ENCODE results near the gene PHC3. TPM values are rescaled to one million over a fixed set of nuclear protein-coding genes. Genes with fewer than 3 reads are reported as not detected.
A peak's percentile ranks its signal among the peaks of the same experiment; 100 is the strongest.

Gene PHC3
- total and polyA plus RNA-seq, 8 donors: 4.7 to 253 (median 92.5) TPM

DNA sequence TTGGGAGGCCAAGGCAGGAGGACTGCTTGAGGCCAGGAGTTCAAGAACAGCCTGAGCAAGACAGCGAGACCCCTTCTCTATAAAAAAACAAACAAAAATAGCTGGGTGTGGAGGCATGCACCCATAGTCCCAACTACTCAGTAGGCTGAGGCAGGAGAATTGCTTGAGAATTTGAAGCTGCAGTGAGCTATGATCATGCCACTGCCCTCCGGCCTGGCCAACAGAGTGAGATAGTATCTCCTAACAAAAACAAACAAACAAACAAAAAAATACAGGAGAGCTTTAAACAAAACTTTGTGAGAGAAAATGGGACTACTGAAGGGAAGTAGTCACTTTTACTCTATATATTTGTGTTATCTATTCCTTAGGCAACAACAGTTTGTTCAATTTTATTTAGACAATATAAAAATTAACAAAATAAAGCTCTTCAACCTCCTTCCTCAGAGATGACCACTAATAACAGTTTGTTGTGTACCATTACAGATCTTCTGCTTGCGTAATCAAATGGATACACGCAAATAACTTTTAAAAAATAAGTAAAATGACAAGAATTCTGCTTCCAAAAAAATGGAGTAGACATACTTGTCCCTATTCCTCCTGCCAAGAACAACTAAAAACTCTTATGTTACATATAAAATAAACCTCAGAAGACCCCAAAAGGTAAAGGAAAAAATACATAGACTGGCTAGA lies 17.4 kb downstream of the PHC3 start:
- WGBS, 5 donors: 80 to 95% (median 91%) methylated on average over 4 of the region's 4 CpGs
- intact Hi-C loops (cut with DNase I; ENCODE audit: low total_unique reads): no loop called here
- TF ChIP-seq POLR2A (IDR thresholded peaks at IDR 0.05): no peak
- TF ChIP-seq EP300 (IDR thresholded peaks at IDR 0.05): no peak
- TF ChIP-seq POLR2AphosphoS5 (IDR thresholded peaks at IDR 0.05): no peak
- TF ChIP-seq, protein P1, sequence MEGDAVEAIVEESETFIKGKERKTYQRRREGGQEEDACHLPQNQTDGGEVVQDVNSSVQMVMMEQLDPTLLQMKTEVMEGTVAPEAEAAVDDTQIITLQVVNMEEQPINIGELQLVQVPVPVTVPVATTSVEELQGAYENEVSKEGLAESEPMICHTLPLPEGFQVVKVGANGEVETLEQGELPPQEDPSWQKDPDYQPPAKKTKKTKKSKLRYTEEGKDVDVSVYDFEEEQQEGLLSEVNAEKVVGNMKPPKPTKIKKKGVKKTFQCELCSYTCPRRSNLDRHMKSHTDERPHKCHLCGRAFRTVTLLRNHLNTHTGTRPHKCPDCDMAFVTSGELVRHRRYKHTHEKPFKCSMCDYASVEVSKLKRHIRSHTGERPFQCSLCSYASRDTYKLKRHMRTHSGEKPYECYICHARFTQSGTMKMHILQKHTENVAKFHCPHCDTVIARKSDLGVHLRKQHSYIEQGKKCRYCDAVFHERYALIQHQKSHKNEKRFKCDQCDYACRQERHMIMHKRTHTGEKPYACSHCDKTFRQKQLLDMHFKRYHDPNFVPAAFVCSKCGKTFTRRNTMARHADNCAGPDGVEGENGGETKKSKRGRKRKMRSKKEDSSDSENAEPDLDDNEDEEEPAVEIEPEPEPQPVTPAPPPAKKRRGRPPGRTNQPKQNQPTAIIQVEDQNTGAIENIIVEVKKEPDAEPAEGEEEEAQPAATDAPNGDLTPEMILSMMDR (IDR thresholded peaks at IDR 0.05): no peak
- H3K9me3 ChIP-seq: no peaks in the 10 kb centered on the region
- H3K4me1 ChIP-seq: peaks cover 16 to 44% (median 31%) of the 10 kb centered on the region in 4 donors
- DNase-seq: no peak
- H3K27me3 ChIP-seq: no peaks in the 10 kb centered on the region
- peak overlapping the region in 1 of 5 donors; percentile 20 for H3K27ac ChIP-seq
- no peak overlapping the region for H3K4me3 ChIP-seq
- H3K36me3 ChIP-seq: peaks cover 12 to 85% (median 79%) of the 10 kb centered on the region in 4 donors

DNA sequence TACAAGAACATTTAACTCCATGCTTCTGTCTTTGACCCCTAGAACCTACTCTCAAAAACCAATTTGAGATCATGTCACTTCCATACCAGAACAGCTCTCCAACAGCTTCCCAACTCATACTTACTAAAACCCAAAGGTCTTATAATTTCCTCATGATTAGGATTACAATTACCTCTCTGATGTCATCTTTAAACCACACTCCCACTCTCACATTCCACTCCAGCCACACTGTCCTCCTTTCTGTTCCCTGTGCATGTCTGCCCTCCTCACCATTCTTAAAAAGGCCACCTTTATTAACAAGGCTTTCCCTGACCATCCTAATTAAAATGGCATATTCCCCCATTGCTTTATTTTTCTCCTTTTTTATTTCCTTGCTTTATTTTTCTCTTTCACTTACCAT lies 18.9 kb downstream of the PHC3 start:
- H3K27me3 ChIP-seq: no peaks in the 10 kb centered on the region
- DNase-seq: no peak
- H3K4me1 ChIP-seq: peaks cover 16 to 44% (median 33%) of the 10 kb centered on the region in 4 donors
- TF ChIP-seq POLR2A (IDR thresholded peaks at IDR 0.05): no peak
- no peak for TF ChIP-seq POLR2AphosphoS5 (IDR thresholded peaks at IDR 0.05)
- no peak for TF ChIP-seq EP300 (IDR thresholded peaks at IDR 0.05)
- TF ChIP-seq, protein P1 (IDR thresholded peaks at IDR 0.05): no peak
- no peak overlapping the region for H3K27ac ChIP-seq
- no peak overlapping the region for H3K4me3 ChIP-seq
- intact Hi-C loops (cut with DNase I; ENCODE audit: low total_unique reads): no loop called here
- H3K36me3 ChIP-seq: peaks cover 9 to 76% (median 73%) of the 10 kb centered on the region in 4 donors
- no peaks in the 10 kb centered on the region for H3K9me3 ChIP-seq

DNA sequence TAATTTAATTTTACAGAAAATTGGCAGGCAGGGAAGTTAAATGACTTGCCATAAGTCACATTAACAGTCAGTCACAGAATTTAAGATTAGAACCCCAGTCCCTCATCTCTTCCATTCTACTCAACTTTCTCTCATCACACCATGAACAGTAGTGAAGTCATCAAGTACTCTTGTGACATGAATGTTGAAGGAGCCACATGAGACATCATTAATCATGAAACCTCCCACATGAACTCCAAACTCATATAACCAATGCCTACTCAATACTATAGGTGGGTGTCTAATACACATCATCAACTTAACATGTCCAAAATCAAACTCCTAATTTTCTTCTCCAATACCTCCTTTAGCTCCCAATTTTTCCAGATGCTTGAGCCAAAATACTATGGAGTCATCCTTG lies 19.5 kb downstream of the PHC3 start:
- H3K36me3 ChIP-seq: peaks cover 5 to 70% (median 67%) of the 10 kb centered on the region in 4 donors
- H3K9me3 ChIP-seq: no peaks in the 10 kb centered on the region
- no peak for DNase-seq
- no peaks in the 10 kb centered on the region for H3K27me3 ChIP-seq
- H3K4me3 ChIP-seq: no peak overlapping the region
- peaks cover 16 to 49% (median 35%) of the 10 kb centered on the region in 4 donors for H3K4me1 ChIP-seq
- intact Hi-C loops (cut with DNase I; ENCODE audit: low total_unique reads): no loop called here
- no peak overlapping the region for H3K27ac ChIP-seq
- TF ChIP-seq POLR2A (IDR thresholded peaks at IDR 0.05) (no peak), POLR2AphosphoS5 (IDR thresholded peaks at IDR 0.05) (no peak)

DNA sequence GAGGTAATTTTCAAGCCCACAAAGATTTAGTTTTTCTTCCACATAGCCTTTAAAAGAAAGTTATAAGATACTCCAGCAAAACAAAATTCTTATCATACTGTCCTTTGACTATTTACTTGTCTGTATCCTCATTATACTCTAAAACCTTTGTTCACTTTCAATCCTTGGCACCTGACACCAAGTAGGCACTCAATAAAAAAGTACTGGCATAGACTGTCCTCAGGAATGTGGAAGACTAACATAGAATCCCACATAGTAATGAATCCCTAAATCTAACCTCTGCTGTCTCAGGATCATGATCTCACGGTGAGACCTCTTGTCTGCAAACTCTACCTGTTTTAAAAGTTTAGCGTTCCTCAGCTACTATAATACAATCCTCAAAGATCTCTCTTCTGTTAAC lies 21.6 kb downstream of the PHC3 start:
- TF ChIP-seq EP300 (IDR thresholded peaks at IDR 0.05) (no peak), POLR2A (IDR thresholded peaks at IDR 0.05) (no peak), POLR2AphosphoS5 (IDR thresholded peaks at IDR 0.05) (no peak)
- TF ChIP-seq, protein P1 (IDR thresholded peaks at IDR 0.05): no peak
- Histone ChIP-seq H3K27me3 (no peaks in the 10 kb centered on the region), H3K27ac (no peak overlapping the region), H3K9me3 (no peaks in the 10 kb centered on the region), H3K4me1 (peaks cover 10 to 59% (median 33%) of the 10 kb centered on the region in 4 donors), H3K36me3 (peaks cover 9 to 62% (median 58%) of the 10 kb centered on the region in 4 donors), H3K4me3 (no peak overlapping the region)
- intact Hi-C loops (cut with DNase I; ENCODE audit: low total_unique reads): no loop called here
- no peak for DNase-seq
- 77 to 92% (median 80%) methylated on average over 2 of the region's 2 CpGs for WGBS, 5 donors

DNA sequence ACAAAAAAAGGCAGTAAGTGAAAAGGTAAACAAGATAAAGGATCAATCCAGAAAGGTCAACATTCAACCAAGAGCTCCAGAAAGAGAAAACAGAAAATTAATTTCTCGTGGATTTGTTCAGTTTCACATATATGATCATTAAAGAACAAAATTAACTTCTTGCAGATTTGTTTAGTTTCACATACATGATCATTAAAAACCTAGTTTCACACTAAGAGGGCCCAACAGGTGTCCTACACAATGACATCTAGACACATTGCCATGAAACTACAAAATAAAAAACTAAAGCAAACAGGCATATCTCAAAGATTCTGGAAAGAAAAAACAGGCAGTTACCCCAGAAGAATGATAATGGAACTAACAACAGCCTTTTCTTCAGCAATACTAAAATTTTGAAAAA lies 22.1 kb downstream of the PHC3 start:
- no peaks in the 10 kb centered on the region for H3K27me3 ChIP-seq
- TF ChIP-seq EP300 (IDR thresholded peaks at IDR 0.05) (no peak), POLR2AphosphoS5 (IDR thresholded peaks at IDR 0.05) (no peak), POLR2A (IDR thresholded peaks at IDR 0.05) (no peak)
- TF ChIP-seq, protein P1 (IDR thresholded peaks at IDR 0.05): no peak
- 32 to 54% (median 47%) methylated on average over 1 of the region's 1 CpG for WGBS, 5 donors

More for the DNA sequence above, 22.1 kb downstream of the PHC3 start:
- Histone ChIP-seq H3K36me3 (peaks cover 9 to 59% (median 54%) of the 10 kb centered on the region in 4 donors), H3K9me3 (no peaks in the 10 kb centered on the region), H3K27ac (no peak overlapping the region), H3K4me1 (peaks cover 6 to 59% (median 33%) of the 10 kb centered on the region in 4 donors), H3K4me3 (no peak overlapping the region)
- intact Hi-C loops (cut with DNase I; ENCODE audit: low total_unique reads): no loop called here
- DNase-seq: no peak
